GM23338 (cell line): ENCODE results near the gene BTG3.

ENCODE experiments used
- CREB1 ChIP-seq: fragments of 250-450 bp; sonication (Bioruptor Pico); IDR thresholded peaks from 2 replicates; pipeline ENCODE4 v1.5.0; 2020; ENCODE audit warnings: low read depth, mild to moderate bottlenecking, moderate library complexity
- CTCF ChIP-seq, 2 experiments: fragments of 200-600 bp in 1 of 2; sonication (generic) in 1 of 2; conservative IDR thresholded peaks; 2 replicates each; pipeline versions ENCODE4 v1.5.1 to v1.6.1; 2016 to 2017; ENCODE audit warnings: antibody characterized with exemption in 2 of 2, low read depth in 2 of 2, mild to moderate bottlenecking in 2 of 2, moderate library complexity in 1 of 2
- ETS1 ChIP-seq: IDR thresholded peaks from 2 replicates; pipeline ENCODE4 v1.6.1; 2016; ENCODE audit warnings: antibody characterized with exemption
- EZH2 ChIP-seq: fragments of 200-600 bp; sonication (generic); IDR thresholded peaks from one replicate; pipeline ENCODE4 v1.8.0; 2017; ENCODE audit warnings: antibody characterized with exemption, mild to moderate bottlenecking, low read depth; ENCODE audit not compliant: unreplicated experiment
- EZH2phosphoT487 ChIP-seq: fragments of 200-600 bp; sonication (generic); IDR thresholded peaks from one replicate; pipeline ENCODE4 v1.8.1; 2018; ENCODE audit warnings: antibody characterized with exemption; ENCODE audit not compliant: unreplicated experiment
- JUNB ChIP-seq: IDR thresholded peaks from one replicate; pipeline ENCODE4 v1.6.1; 2016; ENCODE audit warnings: antibody characterized with exemption; ENCODE audit not compliant: unreplicated experiment
- NANOG ChIP-seq: IDR thresholded peaks from 2 replicates; pipeline ENCODE4 v1.6.1; 2016; ENCODE audit warnings: antibody characterized with exemption, borderline replicate concordance
- POLR2AphosphoS5 ChIP-seq: IDR thresholded peaks from 2 replicates; pipeline ENCODE4 v1.6.1; 2016; ENCODE audit warnings: antibody characterized with exemption, low read depth
- REST ChIP-seq: IDR thresholded peaks from one replicate; pipeline ENCODE4 v1.6.1; 2018; ENCODE audit warnings: antibody characterized with exemption; ENCODE audit not compliant: unreplicated experiment
- ZNF114 ChIP-seq: fragments of 250-450 bp; sonication (Bioruptor Pico); IDR thresholded peaks from 2 replicates; pipeline ENCODE4 v1.5.0; 2020; ENCODE audit warnings: mild to moderate bottlenecking, moderate library complexity
- ZNF331 ChIP-seq: fragments of 250-450 bp; sonication (Bioruptor Pico); IDR thresholded peaks from 2 replicates; pipeline ENCODE4 v1.5.0; 2020; ENCODE audit warnings: low read depth, mild to moderate bottlenecking, moderate library complexity

- no peak for TF ChIP-seq EZH2
- TF ChIP-seq REST, result no peak
- no peak for TF ChIP-seq CTCF (conservative IDR thresholded peaks at IDR 0.05; ENCODE audit: low read depth in 2 of 2)
- TF ChIP-seq POLR2AphosphoS5, result no peak
- no peak for TF ChIP-seq EZH2phosphoT487
- TF ChIP-seq JUNB, result no peak
- TF ChIP-seq ZNF331, result no peak
- no peak for TF ChIP-seq CREB1 (CRISPR knock-in tag)
- no peak for TF ChIP-seq ZNF114 (CRISPR knock-in tag)
- no peak for TF ChIP-seq ETS1
- no peak for TF ChIP-seq NANOG
Measured at GRCh38 chr21:17590430-17590829, 22.3 kb downstream of the BTG3 start.
